Measurements from ENCODE around the gene PIP4K2A.

DNA sequence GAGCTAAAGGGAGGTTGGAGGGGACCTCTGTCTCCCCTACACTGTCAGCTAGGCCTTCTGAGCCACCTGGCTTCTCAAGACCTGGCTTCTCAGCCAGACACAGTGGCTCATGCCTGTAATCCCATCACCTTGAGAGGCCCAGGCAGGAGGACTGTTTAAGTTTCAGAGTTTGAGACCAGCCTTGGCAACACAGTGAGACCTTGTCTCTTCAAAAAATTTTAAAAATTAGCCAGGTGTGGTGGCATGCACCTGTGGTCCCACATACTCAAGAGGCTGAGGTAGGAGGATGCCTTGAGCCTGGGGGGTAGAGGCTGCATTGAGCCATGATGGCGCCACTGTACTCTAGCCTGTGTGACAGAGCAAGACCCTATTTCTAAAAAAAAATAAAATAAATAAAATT lies 33.1 kb downstream of the PIP4K2A start:
- TF ChIP-seq, protein P1, sequence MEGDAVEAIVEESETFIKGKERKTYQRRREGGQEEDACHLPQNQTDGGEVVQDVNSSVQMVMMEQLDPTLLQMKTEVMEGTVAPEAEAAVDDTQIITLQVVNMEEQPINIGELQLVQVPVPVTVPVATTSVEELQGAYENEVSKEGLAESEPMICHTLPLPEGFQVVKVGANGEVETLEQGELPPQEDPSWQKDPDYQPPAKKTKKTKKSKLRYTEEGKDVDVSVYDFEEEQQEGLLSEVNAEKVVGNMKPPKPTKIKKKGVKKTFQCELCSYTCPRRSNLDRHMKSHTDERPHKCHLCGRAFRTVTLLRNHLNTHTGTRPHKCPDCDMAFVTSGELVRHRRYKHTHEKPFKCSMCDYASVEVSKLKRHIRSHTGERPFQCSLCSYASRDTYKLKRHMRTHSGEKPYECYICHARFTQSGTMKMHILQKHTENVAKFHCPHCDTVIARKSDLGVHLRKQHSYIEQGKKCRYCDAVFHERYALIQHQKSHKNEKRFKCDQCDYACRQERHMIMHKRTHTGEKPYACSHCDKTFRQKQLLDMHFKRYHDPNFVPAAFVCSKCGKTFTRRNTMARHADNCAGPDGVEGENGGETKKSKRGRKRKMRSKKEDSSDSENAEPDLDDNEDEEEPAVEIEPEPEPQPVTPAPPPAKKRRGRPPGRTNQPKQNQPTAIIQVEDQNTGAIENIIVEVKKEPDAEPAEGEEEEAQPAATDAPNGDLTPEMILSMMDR (IDR thresholded peaks at IDR 0.05): no peak
- no peak for TF ChIP-seq POLR2A (IDR thresholded peaks at IDR 0.05)
